ENCODE measurements around the gene TANK. TPM values are rescaled to one million over a fixed set of nuclear protein-coding genes. Genes with fewer than 3 reads are reported as not detected.

Gene TANK, protein sequence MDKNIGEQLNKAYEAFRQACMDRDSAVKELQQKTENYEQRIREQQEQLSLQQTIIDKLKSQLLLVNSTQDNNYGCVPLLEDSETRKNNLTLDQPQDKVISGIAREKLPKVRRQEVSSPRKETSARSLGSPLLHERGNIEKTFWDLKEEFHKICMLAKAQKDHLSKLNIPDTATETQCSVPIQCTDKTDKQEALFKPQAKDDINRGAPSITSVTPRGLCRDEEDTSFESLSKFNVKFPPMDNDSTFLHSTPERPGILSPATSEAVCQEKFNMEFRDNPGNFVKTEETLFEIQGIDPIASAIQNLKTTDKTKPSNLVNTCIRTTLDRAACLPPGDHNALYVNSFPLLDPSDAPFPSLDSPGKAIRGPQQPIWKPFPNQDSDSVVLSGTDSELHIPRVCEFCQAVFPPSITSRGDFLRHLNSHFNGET
- total RNA-seq (2022; extraction: Qiagen RNA extraction), result 31.6 to 47.6 TPM (median 35.1 TPM) in 5 replicates

DNA sequence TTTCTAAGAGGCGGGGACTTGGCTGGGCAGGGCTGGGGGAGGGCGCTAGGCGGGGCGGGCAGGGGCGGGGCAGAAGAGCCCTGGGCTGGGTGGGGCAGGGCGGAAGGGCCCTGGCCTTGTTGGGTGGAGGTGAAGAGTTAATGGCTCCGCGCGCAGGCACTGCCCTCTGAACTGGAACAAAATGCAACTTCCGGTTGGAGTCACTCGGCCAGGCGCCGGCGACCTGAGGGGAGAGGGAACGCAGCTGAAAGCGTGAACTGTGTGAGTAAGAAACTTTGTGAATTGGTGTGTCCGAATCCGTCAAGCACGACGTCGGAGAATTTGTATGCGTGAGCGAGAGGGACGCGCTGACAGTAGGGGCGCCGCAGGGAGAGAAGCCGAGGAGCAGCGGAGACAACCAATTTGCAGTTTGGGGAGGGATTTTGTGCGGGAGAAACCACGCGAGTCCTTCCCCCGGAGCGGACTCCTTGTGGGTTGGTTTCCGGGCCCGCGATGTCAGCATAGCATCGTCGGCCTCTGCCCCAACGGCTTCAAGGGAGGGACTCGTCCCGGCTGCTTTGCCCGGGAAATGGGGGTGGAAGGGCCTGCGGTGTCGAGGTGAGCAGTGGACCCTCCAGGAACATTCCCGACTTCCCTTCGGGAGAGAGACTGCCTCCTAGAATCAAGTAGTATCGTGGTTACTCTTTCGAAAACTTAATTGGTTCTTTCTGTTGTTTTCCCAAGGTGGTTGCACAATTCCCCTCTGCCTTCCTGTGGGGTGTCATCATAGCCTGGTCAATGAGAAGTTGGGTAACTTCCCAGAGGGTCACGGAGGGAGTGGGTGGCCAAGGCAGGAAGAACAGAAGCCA is at the start of gene TANK:
TSS of gene TANK (plus strand) at position 203 of the 848 bp plus-strand sequence. CDS start 19,235 bp downstream, outside the sequence.

Other genes starting within 250 kb of the TANK start
- gene PSMD14, start 148.0 kb downstream of the TANK start, total RNA-seq (2022; extraction: Qiagen RNA extraction), result 100.0 to 139 TPM (median 104 TPM) in 5 replicates

All from A549 treated with CORT108297 at 1 μM for 4 hours (cell line).